ENCODE data around the gene SPOPL. TPM values are rescaled to one million over a fixed set of nuclear protein-coding genes. Genes with fewer than 3 reads are reported as not detected.
A peak's percentile ranks its signal among the peaks of the same experiment; 100 is the strongest.

SPOPL gene
- total RNA-seq, 2 donors from 2014 or later: 30.0 to 34.5 TPM

DNA sequence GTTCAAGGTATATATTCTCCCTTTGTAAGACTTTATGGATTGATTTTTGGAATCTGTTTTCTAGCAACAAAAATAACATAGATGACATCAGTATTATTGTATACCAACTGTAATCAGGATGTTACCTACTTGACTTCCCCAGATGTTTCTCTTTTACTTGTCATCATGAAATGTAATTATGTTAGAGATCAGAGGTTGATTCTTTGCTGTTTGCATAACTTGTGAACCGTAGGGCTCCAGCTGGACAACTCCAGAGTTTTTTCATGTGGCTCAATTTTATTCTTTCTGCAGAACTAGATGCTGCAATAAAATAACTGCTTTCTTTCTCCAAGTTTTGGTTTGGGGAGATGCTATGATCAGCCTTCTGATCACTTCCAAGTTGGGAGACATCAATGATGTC lies 58.1 kb downstream of the SPOPL start:
- no peaks in the 10 kb centered on the region for H3K4me1 Mint-ChIP-seq (ENCODE audit: low read depth in 2 of 2)
- peaks cover 3% of the 10 kb centered on the region for H3K36me3 Mint-ChIP-seq
- H3K4me3 Mint-ChIP-seq: no peak overlapping the region
- DNase-seq (ENCODE audit: low spot score): no peak
- no peaks in the 10 kb centered on the region for H3K9me3 Mint-ChIP-seq
- H3K27me3 Mint-ChIP-seq: no peaks in the 10 kb centered on the region
- no peak for ATAC-seq
- H3K27ac Mint-ChIP-seq: no peak overlapping the region

DNA sequence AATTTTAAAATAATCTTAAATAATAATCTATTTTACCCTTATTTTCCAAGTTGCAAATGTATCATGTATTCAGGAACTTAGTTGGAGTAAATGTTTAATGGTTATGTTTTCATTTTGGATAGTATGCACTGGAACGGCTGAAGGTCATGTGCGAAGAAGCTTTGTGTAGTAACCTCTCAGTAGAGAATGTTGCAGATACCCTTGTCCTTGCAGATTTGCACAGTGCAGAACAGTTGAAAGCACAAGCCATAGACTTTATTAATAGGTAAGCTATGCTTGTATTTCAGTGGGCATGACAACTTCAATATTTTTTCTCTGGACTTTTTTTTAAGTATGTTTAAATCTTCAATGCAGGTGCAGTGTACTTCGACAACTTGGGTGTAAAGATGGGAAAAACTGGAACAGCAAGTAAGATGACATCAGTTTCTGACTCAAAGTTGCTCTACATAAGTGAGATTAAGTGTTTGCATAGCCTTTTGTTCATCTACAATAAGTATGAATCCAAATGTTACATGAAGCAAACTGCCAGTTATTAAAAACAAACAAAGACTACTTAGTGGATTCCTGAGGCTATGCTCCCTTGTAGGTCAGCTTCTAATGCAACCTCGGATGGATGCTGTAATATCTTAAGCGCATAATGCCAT lies 63.1 kb downstream of the SPOPL start:
- Mint-ChIP-seq H3K27ac (no peak overlapping the region), H3K9me3 (no peaks in the 10 kb centered on the region), H3K4me1 (ENCODE audit: low read depth in 2 of 2) (no peaks in the 10 kb centered on the region), H3K27me3 (no peaks in the 10 kb centered on the region), H3K36me3 (no peaks in the 10 kb centered on the region), H3K4me3 (no peak overlapping the region)
- no peak for DNase-seq (ENCODE audit: low spot score)
- no peak for ATAC-seq

- H3K4me1 Mint-ChIP-seq (ENCODE audit: low read depth in 2 of 2): no peaks in the 10 kb centered on the region
- H3K9me3 Mint-ChIP-seq: no peaks in the 10 kb centered on the region
- no peaks in the 10 kb centered on the region for H3K27me3 Mint-ChIP-seq
- no peak for DNase-seq (ENCODE audit: low spot score)
- no peaks in the 10 kb centered on the region for H3K36me3 Mint-ChIP-seq
- no peak overlapping the region for H3K4me3 Mint-ChIP-seq
- ATAC-seq: no peak
- H3K27ac Mint-ChIP-seq: no peak overlapping the region
These were observed 63.6 kb downstream of the SPOPL start for GRCh38 chr2:138565230-138565598.

- no peaks in the 10 kb centered on the region for H3K9me3 Mint-ChIP-seq
- H3K27ac Mint-ChIP-seq: no peak overlapping the region
- peaks cover 0 to 3% of the 10 kb centered on the region in 2 donors for H3K4me1 Mint-ChIP-seq (ENCODE audit: low read depth in 2 of 2)
- no peak for ATAC-seq
- no peaks in the 10 kb centered on the region for H3K27me3 Mint-ChIP-seq
- H3K36me3 Mint-ChIP-seq: peaks cover 17% of the 10 kb centered on the region
- DNase-seq (ENCODE audit: low spot score): no peak
- H3K4me3 Mint-ChIP-seq: no peak overlapping the region
These were observed 70.7 kb downstream of the SPOPL start for GRCh38 chr2:138572318-138572717.

GRCh38 chr2:138577066-138577465 lies 75.5 kb downstream of the SPOPL start:
- Mint-ChIP-seq H3K36me3 (peaks cover 30% of the 10 kb centered on the region), H3K27me3 (no peaks in the 10 kb centered on the region), H3K4me1 (ENCODE audit: low read depth in 2 of 2) (peaks cover 3 to 6% of the 10 kb centered on the region in 2 donors), H3K9me3 (no peaks in the 10 kb centered on the region), H3K27ac (peak overlapping the region in 1 of 2 donors; percentile 65), H3K4me3 (no peak overlapping the region)
- ATAC-seq (no peak), DNase-seq (ENCODE audit: low spot score) (no peak)

- no peak for DNase-seq (ENCODE audit: low spot score)
- Mint-ChIP-seq H3K36me3 (peaks cover 24% of the 10 kb centered on the region), H3K4me3 (no peak overlapping the region), H3K9me3 (no peaks in the 10 kb centered on the region), H3K27me3 (no peaks in the 10 kb centered on the region), H3K27ac (no peak overlapping the region), H3K4me1 (ENCODE audit: low read depth in 2 of 2) (peaks cover 3 to 6% of the 10 kb centered on the region in 2 donors)
- ATAC-seq: no peak
These were observed 78.0 kb downstream of the SPOPL start for GRCh38 chr2:138579556-138579955.

GRCh38 chr2:138581909-138582308 lies 80.3 kb downstream of the SPOPL start:
- Mint-ChIP-seq H3K36me3 (peaks cover 18% of the 10 kb centered on the region), H3K4me1 (ENCODE audit: low read depth in 2 of 2) (peaks cover 2 to 6% of the 10 kb centered on the region in 2 donors)

DNA sequence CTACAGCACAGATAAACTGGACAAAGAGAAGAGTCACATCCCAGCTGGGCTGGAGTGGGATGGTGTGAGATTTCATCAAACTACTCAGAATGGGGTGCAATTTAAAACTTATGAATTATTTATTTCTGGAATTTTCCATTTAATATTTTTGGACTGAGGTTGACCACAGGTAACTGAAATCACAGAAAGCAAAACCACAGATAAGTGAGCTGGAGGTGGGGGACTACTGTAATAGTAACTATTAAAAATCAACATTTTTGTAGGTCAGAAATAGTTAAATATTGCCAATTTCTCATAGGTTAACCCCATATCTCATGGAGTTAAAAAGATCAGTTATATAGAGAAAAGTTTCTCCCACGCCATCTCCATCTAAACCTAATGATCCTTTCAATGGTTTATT lies 88.1 kb downstream of the SPOPL start:
- no peak overlapping the region for H3K27ac Mint-ChIP-seq

More at GRCh38 chr2:138581909-138582308, 80.3 kb downstream of the SPOPL start:
- Mint-ChIP-seq H3K4me3 (no peak overlapping the region), H3K9me3 (no peaks in the 10 kb centered on the region), H3K27me3 (no peaks in the 10 kb centered on the region), H3K27ac (no peak overlapping the region)
- no peak for ATAC-seq
- no peak for DNase-seq (ENCODE audit: low spot score)

DNA sequence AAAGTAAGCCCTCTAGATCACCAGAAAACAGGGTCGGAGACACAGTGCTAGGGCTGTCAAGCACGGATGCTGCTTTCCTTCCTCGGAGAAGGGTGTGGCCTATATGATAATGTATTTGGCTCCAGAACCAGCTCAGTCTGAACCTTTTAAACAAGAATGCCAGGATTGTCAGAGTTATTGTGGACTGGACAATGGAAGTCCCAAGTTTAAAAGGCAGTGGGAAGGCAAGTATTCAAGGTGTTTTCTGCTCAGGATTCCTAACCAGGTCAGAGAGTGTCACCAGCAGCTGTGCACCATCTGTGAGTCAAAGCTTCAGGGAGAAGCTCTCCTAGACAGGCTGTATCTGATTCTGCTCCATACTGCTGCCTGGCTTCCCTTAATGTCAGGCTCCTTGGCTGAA lies 94.8 kb downstream of the SPOPL start:
- no peaks in the 10 kb centered on the region for H3K27me3 Mint-ChIP-seq
- DNase-seq (ENCODE audit: low spot score) (no peak), ATAC-seq (no peak)
- no peak overlapping the region for H3K4me3 Mint-ChIP-seq
- no peak overlapping the region for H3K27ac Mint-ChIP-seq
- H3K9me3 Mint-ChIP-seq: no peaks in the 10 kb centered on the region
- H3K4me1 Mint-ChIP-seq (ENCODE audit: low read depth in 2 of 2): no peaks in the 10 kb centered on the region
- H3K36me3 Mint-ChIP-seq: no peaks in the 10 kb centered on the region

More for the DNA sequence above, 88.1 kb downstream of the SPOPL start:
- Mint-ChIP-seq H3K4me3 (no peak overlapping the region), H3K9me3 (no peaks in the 10 kb centered on the region), H3K36me3 (peaks cover 5% of the 10 kb centered on the region), H3K27me3 (no peaks in the 10 kb centered on the region), H3K4me1 (ENCODE audit: low read depth in 2 of 2) (peaks cover 0 to 2% of the 10 kb centered on the region in 2 donors)
- ATAC-seq (no peak), DNase-seq (ENCODE audit: low spot score) (no peak)

- H3K27me3 Mint-ChIP-seq: no peaks in the 10 kb centered on the region
- H3K4me1 Mint-ChIP-seq (ENCODE audit: low read depth in 2 of 2): no peaks in the 10 kb centered on the region
- no peak overlapping the region for H3K4me3 Mint-ChIP-seq
These were observed 99.3 kb downstream of the SPOPL start for GRCh38 chr2:138600732-138601457.

GRCh38 chr2:138601458-138602165 lies 100.0 kb downstream of the SPOPL start:
- Mint-ChIP-seq H3K4me1 (ENCODE audit: low read depth in 2 of 2) (no peaks in the 10 kb centered on the region), H3K9me3 (no peaks in the 10 kb centered on the region), H3K27ac (no peak overlapping the region), H3K27me3 (no peaks in the 10 kb centered on the region), H3K4me3 (no peak overlapping the region), H3K36me3 (no peaks in the 10 kb centered on the region)
- DNase-seq (ENCODE audit: low spot score) (no peak), ATAC-seq (no peak)

More at GRCh38 chr2:138600732-138601457, 99.3 kb downstream of the SPOPL start:
- H3K27ac Mint-ChIP-seq: no peak overlapping the region
- DNase-seq (ENCODE audit: low spot score) (no peak), ATAC-seq (no peak)
- no peaks in the 10 kb centered on the region for H3K36me3 Mint-ChIP-seq
- no peaks in the 10 kb centered on the region for H3K9me3 Mint-ChIP-seq

- ATAC-seq (no peak), DNase-seq (ENCODE audit: low spot score) (no peak)
- Mint-ChIP-seq H3K4me1 (ENCODE audit: low read depth in 2 of 2) (no peaks in the 10 kb centered on the region), H3K36me3 (no peaks in the 10 kb centered on the region), H3K27me3 (no peaks in the 10 kb centered on the region), H3K4me3 (no peak overlapping the region), H3K9me3 (no peaks in the 10 kb centered on the region), H3K27ac (no peak overlapping the region)
These were observed 100.5 kb downstream of the SPOPL start for GRCh38 chr2:138602166-138602460.

DNA sequence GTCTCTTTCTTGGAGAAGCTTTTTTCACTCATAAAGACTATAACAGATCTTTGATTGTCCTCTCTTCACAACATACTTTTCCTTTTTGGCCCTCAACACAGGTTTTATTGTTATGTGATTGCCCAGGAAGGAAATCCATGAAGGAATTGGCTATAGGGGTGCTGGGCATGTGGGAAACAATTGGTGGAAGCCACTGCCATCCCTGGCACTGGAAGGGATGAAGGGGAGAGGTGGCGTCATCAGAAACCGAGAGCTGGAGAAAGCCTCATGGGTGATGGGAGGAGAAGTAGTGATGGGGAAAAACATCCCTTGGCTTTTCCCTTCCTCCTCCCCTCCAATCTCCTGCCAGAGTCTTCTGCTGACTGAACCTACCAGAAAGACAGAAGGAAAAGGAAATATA lies 106.2 kb downstream of the SPOPL start:
- Mint-ChIP-seq H3K27me3 (no peaks in the 10 kb centered on the region), H3K27ac (no peak overlapping the region), H3K4me1 (ENCODE audit: low read depth in 2 of 2) (no peaks in the 10 kb centered on the region), H3K9me3 (no peaks in the 10 kb centered on the region), H3K36me3 (no peaks in the 10 kb centered on the region), H3K4me3 (no peak overlapping the region)
- ATAC-seq: no peak
- no peak for DNase-seq (ENCODE audit: low spot score)

DNA sequence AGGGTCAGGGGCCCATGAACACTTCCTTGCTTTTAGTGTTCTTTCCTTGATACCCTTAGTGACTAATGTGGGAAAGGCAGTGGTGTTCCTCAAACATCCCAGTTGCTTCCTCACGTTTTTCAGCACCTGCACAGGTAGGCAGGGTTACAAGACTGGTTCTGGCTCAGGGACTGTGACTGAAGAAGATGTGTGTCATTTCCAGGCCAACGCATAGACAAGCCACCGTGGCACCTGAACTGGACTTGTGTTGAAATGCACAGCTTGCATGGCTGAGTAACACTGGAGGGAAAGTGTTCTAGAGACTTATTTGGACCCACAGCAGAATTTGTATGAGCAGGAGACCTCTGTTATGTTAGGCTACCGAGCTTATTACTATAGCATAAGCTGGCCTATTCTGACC lies 107.9 kb downstream of the SPOPL start:
- peaks cover 0 to 2% of the 10 kb centered on the region in 2 donors for H3K27me3 Mint-ChIP-seq
- H3K4me3 Mint-ChIP-seq: no peak overlapping the region
- no peaks in the 10 kb centered on the region for H3K4me1 Mint-ChIP-seq (ENCODE audit: low read depth in 2 of 2)
- no peaks in the 10 kb centered on the region for H3K36me3 Mint-ChIP-seq
- H3K9me3 Mint-ChIP-seq: no peaks in the 10 kb centered on the region
- DNase-seq (ENCODE audit: low spot score) (no peak), ATAC-seq (no peak)
- H3K27ac Mint-ChIP-seq: no peak overlapping the region
